Measurements from ENCODE around the gene ISCA2.
"Not testable (repeated sequence)": the region's sequence is repeated elsewhere in the genome, so short reads cannot be mapped to it uniquely, and the experiment has no call there.

Gene ISCA2

DNA sequence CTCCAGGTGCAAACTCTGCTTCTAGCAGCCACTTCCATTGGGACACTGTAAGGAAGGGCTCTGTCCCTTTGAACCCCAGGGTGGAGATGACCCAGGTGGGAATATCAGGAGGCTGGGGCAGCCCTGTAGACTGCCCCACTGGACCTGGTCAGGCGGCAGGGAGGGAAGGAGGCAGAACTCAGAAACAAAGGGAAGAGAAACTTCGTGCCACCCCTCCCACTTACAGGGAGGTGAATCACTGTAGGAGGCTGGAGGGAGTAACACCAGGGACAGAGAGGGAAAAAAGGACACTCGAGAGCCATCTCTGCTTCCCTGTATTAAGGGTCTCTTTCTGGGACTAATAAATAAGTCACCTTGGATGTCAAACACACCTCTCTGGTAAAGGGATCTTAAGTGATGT is 37.4 kb downstream of the ISCA2 start:
- no peak for DNase-seq

- DNase-seq: no peak
These were observed 37.9 kb downstream of the ISCA2 start for GRCh38 chr14:74531467-74531866.

- no peak for DNase-seq
These were observed 38.7 kb downstream of the ISCA2 start for GRCh38 chr14:74532246-74532645.

DNA sequence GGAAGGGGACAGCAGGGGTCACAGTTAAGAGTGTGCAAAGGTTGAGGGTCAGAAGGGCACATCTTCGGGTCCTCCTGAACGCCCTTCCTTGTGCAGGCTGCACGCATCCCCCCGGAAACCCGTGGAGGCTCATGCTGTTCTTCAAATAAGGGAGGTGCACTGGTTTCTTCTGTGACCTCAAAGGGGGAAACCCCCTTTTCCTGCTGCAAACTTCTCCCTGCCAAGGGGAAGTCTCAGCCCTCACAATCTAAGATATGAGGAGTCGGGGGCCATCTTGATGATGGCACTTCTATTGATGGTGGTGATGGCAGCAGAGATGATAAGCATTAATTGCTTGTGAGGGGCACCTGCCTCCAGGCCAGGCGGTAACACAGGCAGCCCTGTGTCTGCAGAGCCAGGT is 40.0 kb downstream of the ISCA2 start:
- no peak for DNase-seq

- no peak for DNase-seq
These were observed 42.3 kb downstream of the ISCA2 start for GRCh38 chr14:74535756-74536325.

DNA sequence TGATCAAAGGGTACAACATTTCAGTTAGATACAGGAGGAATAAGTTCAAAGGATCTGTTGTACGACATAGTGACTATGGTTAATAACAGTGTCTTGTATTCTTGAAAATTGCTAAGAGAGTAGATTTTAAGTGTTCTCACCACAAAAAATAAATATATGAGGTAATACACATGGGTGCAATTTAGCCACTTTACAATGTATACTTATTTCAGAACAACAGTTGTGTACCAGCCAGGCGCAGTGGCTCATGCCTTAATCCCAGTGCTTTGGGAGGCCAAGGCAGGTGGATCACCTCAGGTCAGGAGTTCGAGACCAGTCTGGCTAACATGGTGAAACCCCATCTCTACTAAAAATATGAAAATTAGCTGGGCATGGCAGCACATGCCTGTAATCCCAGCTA is 42.8 kb downstream of the ISCA2 start:
- not testable (repeated sequence) for DNase-seq

GRCh38 chr14:74538411-74539391 is 45.1 kb downstream of the ISCA2 start:
- DNase-seq: no peak

DNA sequence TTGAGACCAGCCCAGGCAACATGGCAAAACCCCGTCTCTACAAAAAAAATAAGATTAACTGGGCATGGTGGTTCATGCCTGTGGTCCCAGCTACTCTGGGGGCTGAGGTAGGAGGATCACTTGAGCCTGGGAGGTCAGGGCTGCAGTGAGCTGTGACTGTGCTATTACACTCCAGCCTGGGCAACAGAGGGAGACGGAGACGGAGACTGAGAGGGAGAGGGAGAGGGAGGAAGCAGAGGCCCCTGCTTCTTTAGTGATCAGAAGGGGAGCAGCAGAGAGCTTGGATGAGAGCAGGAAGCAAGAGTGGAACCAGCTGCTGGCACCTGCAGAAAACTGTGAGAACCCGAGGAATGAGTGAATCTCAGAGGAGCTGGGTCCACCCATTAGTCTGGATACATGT is 45.9 kb downstream of the ISCA2 start:
- DNase-seq: no peak

- no peak for DNase-seq
These were observed 47.7 kb downstream of the ISCA2 start for GRCh38 chr14:74541225-74541624.

- DNase-seq: no peak
These were observed 48.6 kb downstream of the ISCA2 start for GRCh38 chr14:74542056-74542685.

DNA sequence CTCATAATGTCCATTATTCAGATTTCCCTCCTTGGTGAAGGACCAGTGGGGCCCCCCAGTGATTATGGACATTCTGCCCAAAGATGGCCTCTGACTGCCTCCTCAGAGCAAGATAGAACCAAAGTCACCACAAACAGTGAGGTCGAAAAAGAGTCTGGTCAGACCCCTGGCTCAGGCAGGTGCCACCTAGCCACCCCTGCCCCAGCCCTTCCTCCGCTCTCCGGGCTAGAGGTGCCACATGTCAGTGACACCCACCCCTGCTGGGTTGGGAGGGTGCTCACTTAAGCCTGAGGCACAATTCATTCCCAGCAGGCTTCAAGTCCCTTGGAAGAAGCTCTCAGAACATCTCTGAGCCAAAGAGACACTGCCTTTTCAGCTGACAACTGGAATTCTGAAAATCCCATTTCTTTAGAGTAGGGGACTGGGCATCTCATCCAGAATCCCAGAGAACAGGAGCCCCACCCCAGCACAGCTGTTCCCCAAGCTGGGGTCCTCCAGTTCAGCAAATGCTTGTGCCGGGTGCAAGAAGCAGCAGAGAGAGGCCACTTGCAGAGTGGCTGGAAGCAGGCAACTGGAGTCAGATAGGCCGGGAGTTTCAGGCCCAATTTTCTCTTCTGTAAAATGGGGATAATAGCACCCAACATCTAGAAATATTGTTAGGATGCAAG is 50.3 kb downstream of the ISCA2 start:
- DNase-seq: no peak

DNA sequence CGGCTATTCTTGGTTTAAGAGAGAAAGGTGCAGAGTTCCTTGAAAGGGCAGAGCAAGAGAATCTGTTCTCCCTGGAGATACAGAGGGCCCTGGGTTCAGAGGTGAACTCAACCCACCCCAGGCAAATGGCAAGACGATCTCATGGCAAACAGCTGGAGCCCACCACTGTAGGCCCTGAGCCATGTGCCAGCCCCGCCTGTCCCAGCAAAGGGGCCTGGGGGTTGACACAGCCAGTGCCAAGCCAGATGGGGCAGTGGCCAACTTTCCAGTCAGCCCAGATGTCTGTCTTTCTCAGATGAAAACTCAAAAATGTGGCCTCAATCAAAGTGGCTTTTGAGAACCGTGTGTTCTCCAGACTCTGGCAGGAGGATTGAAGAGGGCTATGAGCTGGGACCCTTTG is 51.8 kb downstream of the ISCA2 start:
- no peak for DNase-seq

DNA sequence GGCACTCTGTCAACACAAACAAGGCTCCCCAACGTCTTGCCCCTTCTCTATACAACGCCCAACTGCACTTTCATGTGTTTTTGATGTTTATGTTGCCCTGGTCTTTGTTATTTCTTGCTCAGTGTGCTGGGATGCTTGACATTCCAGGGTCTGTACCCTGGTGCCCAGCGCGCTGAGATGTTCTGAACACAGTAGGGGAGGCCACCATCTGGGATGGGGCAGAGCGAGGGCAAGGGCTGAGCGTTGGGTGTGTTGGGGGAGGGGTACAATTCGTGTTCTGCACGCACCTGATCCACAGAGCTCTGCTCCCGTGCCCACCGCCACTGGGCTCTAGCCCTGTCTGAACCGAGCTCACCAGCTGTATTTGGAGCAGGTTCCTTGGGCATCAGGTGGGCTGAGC is 52.9 kb downstream of the ISCA2 start:
- DNase-seq: no peak
